ENCODE measurements around the gene TOGARAM2. TPM values are rescaled to one million over a fixed set of nuclear protein-coding genes. Genes with fewer than 3 reads are reported as not detected.

The TOGARAM2 gene
- total and polyA plus RNA-seq, 10 of the 15 experiments (the other 5 are each of a cell fraction or from before 2014, with no cell fraction given): 0.01 to 0.06 (median 0.03) TPM; not detected in 7

GRCh38 chr2:28956890-28957289 is 24.2 kb upstream of the TOGARAM2 start:
- no peak overlapping the region for H3K27ac ChIP-seq (ENCODE audit: control insufficient read depth, insufficient read depth)
- no TSS peak for BruUV-seq (replicated peaks)
- H4K20me1 ChIP-seq (ENCODE audit: control insufficient read depth, insufficient read depth): no peaks in the 10 kb centered on the region
- ATAC-seq: no peak
- no peak for FAIRE-seq
- WGBS (ENCODE audit: insufficient coverage, insufficient replicate concordance, low lambda C conversion rate, missing lambda C conversion rate): 59% methylated on average over 15 of the region's 15 CpGs
- no peaks in the 10 kb centered on the region for H3K79me2 ChIP-seq (ENCODE audit: control insufficient read depth, insufficient read depth, low read length)
- no peak overlapping the region for H3K4me3 ChIP-seq
- CTCF ChIA-PET: no interaction called here
- no peaks in the 10 kb centered on the region for H3K27me3 ChIP-seq (replicated peaks in 1 of 2; ENCODE audit: control insufficient read depth in 2 of 2, insufficient read depth in 2 of 2, low read length in 1 of 2)
- intact Hi-C loops (cut with micrococcal nuclease; ENCODE audit: unreplicated experiment) (loop anchor here (5.0 kb wide), 2 partner anchors 885 to 965 kb away; partner anchors contain the start of gene ALK), in situ Hi-C loops (cut with MboI) (loop anchor here (5.0 to 10.0 kb wide), 3 partner anchors 245 to 1118 kb away; no protein-coding TSS in a partner anchor)
- no peak for DNase-seq (ENCODE audit: low read depth, low spot score)
- no peaks in the 10 kb centered on the region for H3K9me3 ChIP-seq (replicated peaks; ENCODE audit: control insufficient read depth, insufficient read depth, low read length)
- POLR2A ChIA-PET: no interaction called here
- H3K4me1 ChIP-seq (ENCODE audit: control insufficient read depth, insufficient read depth, low read length): no peaks in the 10 kb centered on the region
- no peak overlapping the region for H3K9ac ChIP-seq (ENCODE audit: control insufficient read depth, insufficient read depth, low read length)
- SMC1A ChIA-PET (ENCODE audit: uncharacterized antibody, unreplicated experiment): interaction anchor here (1.3 kb wide), 1 partner anchor 137 kb away, joined by 4 read pairs; no protein-coding TSS in a partner anchor
- no peak overlapping the region for H2AFZ ChIP-seq (ENCODE audit: control insufficient read depth, low read depth, low read length)
- H3K36me3 ChIP-seq (ENCODE audit: control insufficient read depth in 2 of 2, insufficient read depth in 2 of 2, low read length in 1 of 2): no peaks in the 10 kb centered on the region
- H3K4me2 ChIP-seq (ENCODE audit: control insufficient read depth, insufficient read depth): no peak overlapping the region
- RAD21 ChIA-PET (ENCODE audit: unreplicated experiment): no interaction called here
- TF ChIP-seq SREBF1 (IDR thresholded peaks at IDR 0.05; ENCODE audit: low read length): no peak
- TF ChIP-seq TAF1 (IDR thresholded peaks at IDR 0.05; ENCODE audit: borderline replicate concordance, low read depth, low read length): no peak
- TF ChIP-seq RUNX3 (IDR thresholded peaks at IDR 0.05; ENCODE audit: low read length): no peak
- no peak for TF ChIP-seq IKZF1 (conservative IDR thresholded peaks at IDR 0.05)
- TF ChIP-seq NR2F1 (conservative IDR thresholded peaks at IDR 0.05): no peak
- TF ChIP-seq MTA3 (IDR thresholded peaks at IDR 0.05; ENCODE audit: borderline replicate concordance, low read length): no peak
- TF ChIP-seq CBFB (IDR thresholded peaks at IDR 0.05; ENCODE audit: low read depth): no peak
- TF ChIP-seq, protein P1, sequence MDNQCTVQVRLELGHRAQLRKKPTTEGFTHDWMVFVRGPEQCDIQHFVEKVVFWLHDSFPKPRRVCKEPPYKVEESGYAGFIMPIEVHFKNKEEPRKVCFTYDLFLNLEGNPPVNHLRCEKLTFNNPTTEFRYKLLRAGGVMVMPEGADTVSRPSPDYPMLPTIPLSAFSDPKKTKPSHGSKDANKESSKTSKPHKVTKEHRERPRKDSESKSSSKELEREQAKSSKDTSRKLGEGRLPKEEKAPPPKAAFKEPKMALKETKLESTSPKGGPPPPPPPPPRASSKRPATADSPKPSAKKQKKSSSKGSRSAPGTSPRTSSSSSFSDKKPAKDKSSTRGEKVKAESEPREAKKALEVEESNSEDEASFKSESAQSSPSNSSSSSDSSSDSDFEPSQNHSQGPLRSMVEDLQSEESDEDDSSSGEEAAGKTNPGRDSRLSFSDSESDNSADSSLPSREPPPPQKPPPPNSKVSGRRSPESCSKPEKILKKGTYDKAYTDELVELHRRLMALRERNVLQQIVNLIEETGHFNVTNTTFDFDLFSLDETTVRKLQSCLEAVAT (IDR thresholded peaks at IDR 0.05): no peak
- TF ChIP-seq BHLHE40 (IDR thresholded peaks at IDR 0.05; ENCODE audit: borderline replicate concordance in 1 of 2, low read depth in 2 of 2, low read length in 1 of 2): no peak
- no peak for TF ChIP-seq RBBP5 (conservative IDR thresholded peaks at IDR 0.05)
- TF ChIP-seq E4F1 (IDR thresholded peaks at IDR 0.05; ENCODE audit: borderline replicate concordance, partially characterized antibody): no peak
- no peak for TF ChIP-seq DPF2 (IDR thresholded peaks at IDR 0.05)
- TF ChIP-seq MEF2B (IDR thresholded peaks at IDR 0.05; ENCODE audit: partially characterized antibody, poor library complexity, severe bottlenecking): no peak
- no peak for TF ChIP-seq NRF1 (conservative IDR thresholded peaks at IDR 0.05; ENCODE audit: low read depth, low read length)
- TF ChIP-seq, protein P2, sequence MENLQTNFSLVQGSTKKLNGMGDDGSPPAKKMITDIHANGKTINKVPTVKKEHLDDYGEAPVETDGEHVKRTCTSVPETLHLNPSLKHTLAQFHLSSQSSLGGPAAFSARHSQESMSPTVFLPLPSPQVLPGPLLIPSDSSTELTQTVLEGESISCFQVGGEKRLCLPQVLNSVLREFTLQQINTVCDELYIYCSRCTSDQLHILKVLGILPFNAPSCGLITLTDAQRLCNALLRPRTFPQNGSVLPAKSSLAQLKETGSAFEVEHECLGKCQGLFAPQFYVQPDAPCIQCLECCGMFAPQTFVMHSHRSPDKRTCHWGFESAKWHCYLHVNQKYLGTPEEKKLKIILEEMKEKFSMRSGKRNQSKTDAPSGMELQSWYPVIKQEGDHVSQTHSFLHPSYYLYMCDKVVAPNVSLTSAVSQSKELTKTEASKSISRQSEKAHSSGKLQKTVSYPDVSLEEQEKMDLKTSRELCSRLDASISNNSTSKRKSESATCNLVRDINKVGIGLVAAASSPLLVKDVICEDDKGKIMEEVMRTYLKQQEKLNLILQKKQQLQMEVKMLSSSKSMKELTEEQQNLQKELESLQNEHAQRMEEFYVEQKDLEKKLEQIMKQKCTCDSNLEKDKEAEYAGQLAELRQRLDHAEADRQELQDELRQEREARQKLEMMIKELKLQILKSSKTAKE (IDR thresholded peaks at IDR 0.05; ENCODE audit: low read depth, poor library complexity, severe bottlenecking): no peak
- TF ChIP-seq NR2C2 (IDR thresholded peaks at IDR 0.05; ENCODE audit: borderline replicate concordance, control insufficient read depth, insufficient read length, low read depth): no peak
- no peak for TF ChIP-seq EZH2 (IDR thresholded peaks at IDR 0.05; ENCODE audit: borderline replicate concordance, control insufficient read depth, low read depth, low read length)
- TF ChIP-seq EED (IDR thresholded peaks at IDR 0.05; ENCODE audit: low read depth): no peak
